Loucy (cell line): ENCODE measurements around the gene CLSTN3.

ENCODE experiments used
- H2AFZ ChIP-seq: fragments of 200-600 bp; sonication (generic); 2 replicates; pipeline ENCODE4 v1.6.0; 2016; ENCODE audit warnings: antibody characterized with exemption, mild to moderate bottlenecking, low read length, moderate library complexity
- H3F3A ChIP-seq: fragments of 200-600 bp; 2 replicates; pipeline ENCODE4 v1.6.0; 2016; ENCODE audit warnings: antibody characterized with exemption, low read depth, mild to moderate bottlenecking
- H3K27me3 ChIP-seq: fragments of 200-600 bp; sonication (generic); 2 replicates; pipeline ENCODE4 v1.6.1; 2014; ENCODE audit warnings: low read length, mild to moderate bottlenecking; ENCODE audit not compliant: insufficient read depth, poor library complexity, severe bottlenecking
- H3K36me3 ChIP-seq: fragments of 200-600 bp; sonication (generic); 2 replicates; pipeline ENCODE4 v1.6.1; 2016; ENCODE audit warnings: low read length; ENCODE audit not compliant: insufficient read depth
- H3K4me1 ChIP-seq: fragments of 200-600 bp; sonication (generic); 2 replicates; pipeline ENCODE4 v1.5.1; 2014; ENCODE audit warnings: low read length, mild to moderate bottlenecking; ENCODE audit not compliant: insufficient read depth, poor library complexity, severe bottlenecking
- H3K4me2 ChIP-seq: fragments of 200-600 bp; sonication (generic); 2 replicates; pipeline ENCODE4 v1.6.0; 2014; ENCODE audit warnings: antibody characterized with exemption, low read length, low read depth, mild to moderate bottlenecking; ENCODE audit not compliant: poor library complexity, severe bottlenecking
- H3K4me3 ChIP-seq: fragments of 200-600 bp; sonication (generic); 2 replicates; pipeline ENCODE4 v1.5.1; 2014; ENCODE audit warnings: low read length, mild to moderate bottlenecking, mixed read lengths; ENCODE audit not compliant: poor library complexity, severe bottlenecking
- H3K79me2 ChIP-seq: fragments of 200-600 bp; sonication (generic); 2 replicates; pipeline ENCODE4 v1.6.1; 2014; ENCODE audit warnings: low read length; ENCODE audit not compliant: insufficient read depth
- H3K9ac ChIP-seq: fragments of 200-600 bp; sonication (generic); 2 replicates; pipeline ENCODE4 v1.6.0; 2014; ENCODE audit warnings: mild to moderate bottlenecking, low read depth, low read length, moderate library complexity; ENCODE audit not compliant: poor library complexity, severe bottlenecking
- H3K9me2 ChIP-seq: fragments of 200-600 bp; sonication (generic); replicated peaks from 2 replicates; pipeline ENCODE4 v1.6.1; 2016; ENCODE audit warnings: low read depth, low read length, mixed read lengths
- H3K9me3 ChIP-seq: fragments of 200-600 bp; sonication (generic); 2 replicates; pipeline ENCODE4 v1.6.1; 2014; ENCODE audit warnings: mild to moderate bottlenecking, antibody characterized with exemption, low read length, low read depth; ENCODE audit not compliant: insufficient read depth
- H4K20me1 ChIP-seq: fragments of 200-600 bp; sonication (generic); 2 replicates; pipeline ENCODE4 v1.6.0; 2014; ENCODE audit warnings: antibody characterized with exemption, low read length, mild to moderate bottlenecking; ENCODE audit not compliant: insufficient read depth, poor library complexity, severe bottlenecking
- CTCF ChIP-seq: fragments of 200-600 bp; sonication (generic); conservative IDR thresholded peaks from 2 replicates; pipeline ENCODE4 v1.5.1; 2014; ENCODE audit warnings: mild to moderate bottlenecking, antibody characterized with exemption, low read length
- EZH2phosphoT487 ChIP-seq: fragments of 200-600 bp; IDR thresholded peaks from 2 replicates; pipeline ENCODE4 v1.6.1; 2018; ENCODE audit warnings: antibody characterized with exemption, mild to moderate bottlenecking, moderate library complexity, borderline replicate concordance

The CLSTN3 gene

GRCh38 chr12:7096979-7097378 is 33.2 kb upstream of the CLSTN3 start:
- Histone ChIP-seq H3K36me3 (no peaks in the 10 kb centered on the region), H3K27me3 (no peaks in the 10 kb centered on the region), H3K9me2 (no peaks in the 10 kb centered on the region), H2AFZ (no peak overlapping the region), H3F3A (no peaks in the 10 kb centered on the region), H3K4me3 (no peak overlapping the region), H3K4me2 (no peak overlapping the region), H3K9ac (no peak overlapping the region), H3K4me1 (peaks cover 3% of the 10 kb centered on the region), H4K20me1 (no peaks in the 10 kb centered on the region), H3K79me2 (no peaks in the 10 kb centered on the region), H3K9me3 (no peaks in the 10 kb centered on the region)
- no peak for TF ChIP-seq CTCF

- Histone ChIP-seq H3K79me2 (no peaks in the 10 kb centered on the region), H4K20me1 (no peaks in the 10 kb centered on the region), H3K4me3 (no peak overlapping the region), H3K4me1 (peaks cover 12% of the 10 kb centered on the region), H3F3A (no peaks in the 10 kb centered on the region), H3K9me3 (no peaks in the 10 kb centered on the region), H3K9ac (no peak overlapping the region), H2AFZ (no peak overlapping the region), H3K4me2 (no peak overlapping the region), H3K27me3 (no peaks in the 10 kb centered on the region), H3K36me3 (no peaks in the 10 kb centered on the region), H3K9me2 (no peaks in the 10 kb centered on the region)
- no peak for TF ChIP-seq EZH2phosphoT487
- no peak for TF ChIP-seq CTCF
Measured at GRCh38 chr12:7099290-7099996, 30.7 kb upstream of the CLSTN3 start.

GRCh38 chr12:7100239-7100638 is 29.9 kb upstream of the CLSTN3 start:
- Histone ChIP-seq H3K9me3 (no peaks in the 10 kb centered on the region), H3K36me3 (no peaks in the 10 kb centered on the region), H3K4me1 (peaks cover 12% of the 10 kb centered on the region), H3K27me3 (no peaks in the 10 kb centered on the region), H2AFZ (no peak overlapping the region), H3K9me2 (no peaks in the 10 kb centered on the region), H4K20me1 (no peaks in the 10 kb centered on the region), H3F3A (no peaks in the 10 kb centered on the region), H3K4me3 (no peak overlapping the region), H3K4me2 (no peak overlapping the region), H3K9ac (no peak overlapping the region), H3K79me2 (no peaks in the 10 kb centered on the region)
- TF ChIP-seq CTCF, result no peak
- no peak for TF ChIP-seq EZH2phosphoT487
